ENCODE data around the gene EPS15. TPM values are rescaled to one million over a fixed set of nuclear protein-coding genes. Genes with fewer than 3 reads are reported as not detected.
A peak's percentile ranks its signal among the peaks of the same experiment; 100 is the strongest.

The EPS15 gene
- total and polyA plus RNA-seq, 9 of the 15 experiments (the other 6 are each of a cell fraction or from before 2014, with no cell fraction given) = 23.1 to 69.0 (median 41.7) TPM

GRCh38 chr1:51526248-51526647 is 7.2 kb upstream of the EPS15 start:
- Histone ChIP-seq H3K36me3 (ENCODE audit: control insufficient read depth, insufficient read depth, low read length) (peaks cover 16% of the 10 kb centered on the region), H3K4me1 (replicated peaks in 1 of 2; ENCODE audit: control insufficient read depth in 2 of 2, insufficient read depth in 2 of 2, low read length in 2 of 2) (peaks cover 0 to 7% of the 10 kb centered on the region in 2 experiments; a peak in 2 of 5 replicates), H4K20me1 (replicated peaks; ENCODE audit: control insufficient read depth, insufficient read depth, low read length) (no peaks in the 10 kb centered on the region), H2AFZ (ENCODE audit: low read depth, low read length) (no peak overlapping the region), H3K79me2 (ENCODE audit: control insufficient read depth, insufficient read depth, low read length) (no peaks in the 10 kb centered on the region), H3K9me1 (ENCODE audit: control insufficient read depth, insufficient read depth, low read length) (no peaks in the 10 kb centered on the region), H3K9me3 (replicated peaks; ENCODE audit: control insufficient read depth, insufficient read depth, low read depth, low read length) (no peaks in the 10 kb centered on the region), H3K4me2 (ENCODE audit: insufficient read depth, low read length) (no peak overlapping the region), H3K9ac (ENCODE audit: insufficient read depth in 1 of 2, low read depth in 2 of 2, low read length in 2 of 2) (no peak overlapping the region), H3K4me3 (no peak overlapping the region), H3K27ac (ENCODE audit: extremely low read depth, low read depth, low read length) (no peak overlapping the region), H3K27me3 (ENCODE audit: control insufficient read depth in 2 of 2, insufficient read depth in 2 of 2, low read length in 2 of 2) (no peaks in the 10 kb centered on the region)
- no peak for FAIRE-seq
- no peak for DNase-seq (ENCODE audit: extremely low read depth in 1 of 4, low spot score in 3 of 4)
- intact Hi-C loops (cut with micrococcal nuclease) = no loop called here
- in situ Hi-C loops (cut with MboI) = no loop called here
- ChIA-PET CTCF (ENCODE audit: low intra/inter-chr PET ratio) (no interaction called here), POLR2A (no interaction called here)
- ATAC-seq = peak; percentile 65
- 54% methylated on average over 3 of the region's 3 CpGs for WGBS (ENCODE audit: insufficient coverage, low coverage, missing lambda C conversion rate)
- BruUV-seq (replicated peaks) = no TSS peak
- TF ChIP-seq RBM17 (IDR thresholded peaks at IDR 0.05; ENCODE audit: borderline replicate concordance, low read depth, low read length) = no peak
- no peak for TF ChIP-seq CGGBP1 (CRISPR knock-in tag; IDR thresholded peaks at IDR 0.05)
- peak; percentile 87 for TF ChIP-seq CEBPG (CRISPR knock-in tag; IDR thresholded peaks at IDR 0.05)
- TF ChIP-seq CEBPG (tag; conservative IDR thresholded peaks at IDR 0.05 in 1 of 2, IDR thresholded peaks at IDR 0.05 in 1 of 2) = peak; percentile 79 to 91
- TF ChIP-seq LEF1 (IDR thresholded peaks at IDR 0.05) = peak; percentile 57; the same call in 1 of the 2 replicates
- TF ChIP-seq, protein P1, sequence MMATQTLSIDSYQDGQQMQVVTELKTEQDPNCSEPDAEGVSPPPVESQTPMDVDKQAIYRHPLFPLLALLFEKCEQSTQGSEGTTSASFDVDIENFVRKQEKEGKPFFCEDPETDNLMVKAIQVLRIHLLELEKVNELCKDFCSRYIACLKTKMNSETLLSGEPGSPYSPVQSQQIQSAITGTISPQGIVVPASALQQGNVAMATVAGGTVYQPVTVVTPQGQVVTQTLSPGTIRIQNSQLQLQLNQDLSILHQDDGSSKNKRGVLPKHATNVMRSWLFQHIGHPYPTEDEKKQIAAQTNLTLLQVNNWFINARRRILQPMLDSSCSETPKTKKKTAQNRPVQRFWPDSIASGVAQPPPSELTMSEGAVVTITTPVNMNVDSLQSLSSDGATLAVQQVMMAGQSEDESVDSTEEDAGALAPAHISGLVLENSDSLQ (IDR thresholded peaks at IDR 0.05) = peak; percentile 90
- peak; percentile 58; the same call in 1 of the 2 replicates for TF ChIP-seq JUND (IDR thresholded peaks at IDR 0.05; ENCODE audit: borderline replicate concordance, low read depth, low read length)
- TF ChIP-seq JUND (tag; IDR thresholded peaks at IDR 0.05; ENCODE audit: borderline replicate concordance, low read depth, low read length) = 0 out of 3 replicates have a peak, but pooled peaks have one; percentile 20
- TF ChIP-seq RB1 (IDR thresholded peaks at IDR 0.05; ENCODE audit: low read depth) = no peak
- TF ChIP-seq MTA2 (IDR thresholded peaks at IDR 0.05; ENCODE audit: low read depth) = no peak
- TF ChIP-seq, protein P2, sequence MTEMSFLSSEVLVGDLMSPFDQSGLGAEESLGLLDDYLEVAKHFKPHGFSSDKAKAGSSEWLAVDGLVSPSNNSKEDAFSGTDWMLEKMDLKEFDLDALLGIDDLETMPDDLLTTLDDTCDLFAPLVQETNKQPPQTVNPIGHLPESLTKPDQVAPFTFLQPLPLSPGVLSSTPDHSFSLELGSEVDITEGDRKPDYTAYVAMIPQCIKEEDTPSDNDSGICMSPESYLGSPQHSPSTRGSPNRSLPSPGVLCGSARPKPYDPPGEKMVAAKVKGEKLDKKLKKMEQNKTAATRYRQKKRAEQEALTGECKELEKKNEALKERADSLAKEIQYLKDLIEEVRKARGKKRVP (CRISPR knock-in tag; IDR thresholded peaks at IDR 0.05) = peak; percentile 87
- TF ChIP-seq ATF7 (IDR thresholded peaks at IDR 0.05) = peak; percentile 74
- 0 out of 2 replicates have a peak, but pooled peaks have one; percentile 61 for TF ChIP-seq MEF2A (IDR thresholded peaks at IDR 0.05; ENCODE audit: control insufficient read depth, low read depth, low read length)
- TF ChIP-seq CXXC5 (CRISPR knock-in tag; IDR thresholded peaks at IDR 0.05) = peak; percentile 32; the same call in 1 of the 2 replicates
- peak; percentile 39; the same call in 1 of the 2 replicates for TF ChIP-seq SMARCA4 (IDR thresholded peaks at IDR 0.05)
- TF ChIP-seq FOXA3 (CRISPR knock-in tag; conservative IDR thresholded peaks at IDR 0.05 in 1 of 2, IDR thresholded peaks at IDR 0.05 in 1 of 2) = 0 out of 4 replicates have a peak, but pooled peaks of 1 of the 2 experiments have one; percentile 32
- no peak; a peak in 1 of 4 replicates for TF ChIP-seq RCOR1 (IDR thresholded peaks at IDR 0.05; ENCODE audit: borderline replicate concordance in 1 of 2, low read depth in 2 of 2, low read length in 2 of 2)
- peak; percentile 70; the same call in 1 of the 2 replicates for TF ChIP-seq ARID1B (IDR thresholded peaks at IDR 0.05)
- peak; percentile 66 for TF ChIP-seq MEIS2 (IDR thresholded peaks at IDR 0.05; ENCODE audit: partially characterized antibody)
- peak; percentile 78 for TF ChIP-seq MEF2D (tag; conservative IDR thresholded peaks at IDR 0.05; ENCODE audit: low read depth)
- TF ChIP-seq FOXM1 (IDR thresholded peaks at IDR 0.05; ENCODE audit: low read depth) = peak; percentile 41; the same call in 1 of the 2 replicates
- TF ChIP-seq FOXM1 (CRISPR knock-in tag; IDR thresholded peaks at IDR 0.05; ENCODE audit: low read depth) = no peak

Measured in K562 (cell line).